ENCODE measurements around the gene SLC25A21.
"Not testable (repeated sequence)": the region's sequence is repeated elsewhere in the genome, so short reads cannot be mapped to it uniquely, and the experiment has no call there.

Gene SLC25A21

DNA sequence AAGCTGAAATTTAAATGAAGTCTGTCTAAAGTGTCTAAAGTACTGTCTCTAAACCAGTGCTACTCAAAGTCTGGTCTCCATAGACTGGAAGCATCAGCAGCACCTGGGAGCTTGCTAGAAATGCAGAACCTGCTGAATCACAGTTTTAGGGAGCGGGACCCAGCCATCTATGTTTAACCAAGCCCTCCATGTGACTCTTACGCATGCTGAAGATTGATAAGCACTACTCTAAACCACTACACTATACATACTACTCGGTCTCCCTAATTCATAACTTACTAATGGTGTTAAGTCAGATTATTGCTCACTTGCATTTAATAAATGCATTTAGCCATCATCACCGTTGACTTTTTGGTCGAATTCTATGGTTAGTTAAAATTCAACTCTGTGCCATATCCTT lies 88.8 kb downstream of the SLC25A21 start:
- DNase-seq: no peak

DNA sequence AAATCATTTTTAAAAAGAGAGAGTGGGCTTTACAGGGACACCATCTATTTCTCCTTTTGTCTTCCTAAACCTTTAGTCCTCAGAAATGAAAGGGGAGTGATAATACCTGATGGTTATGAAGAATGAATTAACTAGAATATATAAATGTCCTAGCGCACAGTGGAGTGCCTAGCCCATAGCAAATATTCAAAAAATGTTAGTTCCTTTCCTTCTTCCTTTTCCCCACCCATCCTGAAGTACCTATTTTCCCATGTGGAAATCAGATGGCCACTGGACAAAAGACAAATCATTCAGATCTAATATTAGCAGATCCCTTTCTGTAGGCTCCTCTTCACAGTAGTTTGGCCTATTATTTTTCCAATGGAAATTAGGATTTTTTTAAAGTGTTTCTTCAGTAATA lies 90.0 kb downstream of the SLC25A21 start:
- no peak for DNase-seq

DNA sequence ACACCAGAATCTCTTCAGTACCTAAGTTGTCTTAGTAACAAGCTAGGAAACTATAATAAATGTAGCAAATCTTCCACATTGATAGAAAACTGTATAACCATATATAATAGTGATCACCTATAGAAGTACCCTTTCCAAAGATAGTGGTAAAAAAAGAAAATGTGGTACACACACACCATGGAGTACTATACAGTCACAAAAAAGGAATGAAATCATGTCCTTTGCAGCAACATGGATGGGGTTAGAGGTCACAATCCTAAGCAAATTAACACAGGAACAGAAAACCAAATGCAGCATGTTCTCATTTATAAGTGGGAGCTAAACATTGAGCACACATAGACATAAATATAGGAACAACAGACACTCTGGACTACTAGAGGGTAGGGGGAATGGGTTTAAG lies 90.5 kb downstream of the SLC25A21 start:
- DNase-seq: no peak

DNA sequence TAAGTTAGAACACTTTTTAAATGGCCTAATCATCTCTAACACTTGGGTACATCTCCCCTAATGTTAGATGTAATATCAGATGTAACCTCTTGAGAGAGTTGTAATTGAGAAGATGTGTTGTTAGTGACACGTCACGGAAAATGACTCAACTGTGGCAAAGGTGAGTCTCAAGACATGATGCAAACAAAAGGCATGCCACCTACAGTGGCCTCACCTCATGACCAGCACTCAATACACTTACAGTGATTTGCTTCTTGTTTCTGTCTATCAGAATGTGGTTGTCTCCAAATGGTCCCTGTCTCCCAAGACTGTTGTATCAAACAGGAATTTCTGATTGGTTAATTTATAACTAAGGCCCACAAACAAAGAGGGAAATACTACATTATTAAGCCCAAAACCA lies 91.2 kb downstream of the SLC25A21 start:
- no peak for DNase-seq

DNA sequence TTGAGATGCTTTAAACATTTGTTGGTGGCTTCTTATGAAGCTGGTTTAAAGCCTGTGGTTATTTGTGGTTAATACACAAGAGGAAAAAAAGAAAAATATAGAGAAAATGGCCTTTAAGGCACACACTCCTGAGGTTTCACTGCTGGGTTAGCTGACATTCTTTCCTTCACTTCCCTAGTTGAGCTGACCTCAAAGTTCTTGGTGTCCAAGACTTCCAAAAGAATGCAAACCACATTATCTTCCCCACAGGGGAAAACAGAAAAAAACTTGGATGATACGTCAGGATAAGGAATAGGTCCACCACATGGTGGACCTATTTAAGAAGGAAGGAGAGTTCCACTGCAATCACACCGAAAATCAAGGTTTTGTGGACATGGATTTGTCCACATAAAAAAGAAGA lies 94.3 kb downstream of the SLC25A21 start:
- DNase-seq: no peak

DNA sequence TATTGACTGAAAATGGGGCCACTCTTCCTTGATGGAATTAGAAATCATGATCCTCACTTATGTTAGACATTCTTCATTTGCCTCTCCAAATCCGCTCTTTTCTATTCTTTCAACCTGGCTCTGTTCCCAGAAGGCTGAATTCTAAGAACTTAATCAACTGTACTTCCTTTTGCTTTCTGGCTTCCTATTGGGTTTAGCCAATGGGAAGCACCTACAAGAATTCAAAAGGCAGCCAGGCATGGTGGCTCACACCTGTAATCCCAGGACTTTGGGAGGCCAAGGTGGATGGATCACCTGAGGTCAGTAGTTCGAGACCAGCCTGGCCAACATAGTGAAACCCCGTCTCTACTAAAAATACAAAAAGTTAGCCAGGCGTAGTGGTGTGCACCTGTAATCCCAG lies 98.1 kb downstream of the SLC25A21 start:
- not testable (repeated sequence) for DNase-seq

DNA sequence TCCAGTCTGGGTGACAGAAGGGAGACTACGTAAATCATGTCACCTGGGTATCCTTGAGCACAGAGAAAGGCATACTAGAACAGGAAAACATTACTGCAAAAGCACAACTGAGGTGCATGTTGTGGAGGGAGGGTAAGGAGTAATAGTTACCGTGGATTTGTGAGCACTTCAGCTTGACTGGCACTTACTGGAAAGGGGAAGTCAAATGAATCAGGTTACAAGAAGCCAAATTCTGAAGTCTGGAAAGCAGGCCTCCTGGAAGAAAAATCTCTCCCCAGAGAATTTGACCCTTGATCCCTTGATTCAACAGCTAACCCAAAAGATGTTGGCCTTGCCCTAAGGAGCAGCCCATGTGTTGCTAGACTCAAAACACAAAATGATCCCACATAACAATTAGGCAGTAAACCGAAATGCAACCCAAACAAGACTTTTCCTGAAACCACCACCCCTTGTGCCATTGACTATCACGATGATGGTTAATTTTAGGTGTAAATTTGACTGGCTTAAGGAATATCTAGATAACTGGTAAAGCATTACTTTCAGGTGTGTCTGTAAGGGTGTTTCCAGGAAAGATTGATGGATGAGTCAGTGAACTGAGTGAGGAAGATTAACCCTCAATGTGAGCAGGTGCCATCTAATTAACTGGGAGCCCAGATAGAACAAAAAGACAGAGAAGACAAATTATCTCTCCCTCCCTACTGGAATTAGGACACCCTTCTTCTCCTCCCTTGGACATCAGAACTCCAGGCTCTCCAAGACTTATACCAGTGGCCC lies 108.8 kb downstream of the SLC25A21 start:
- DNase-seq: no peak

DNA sequence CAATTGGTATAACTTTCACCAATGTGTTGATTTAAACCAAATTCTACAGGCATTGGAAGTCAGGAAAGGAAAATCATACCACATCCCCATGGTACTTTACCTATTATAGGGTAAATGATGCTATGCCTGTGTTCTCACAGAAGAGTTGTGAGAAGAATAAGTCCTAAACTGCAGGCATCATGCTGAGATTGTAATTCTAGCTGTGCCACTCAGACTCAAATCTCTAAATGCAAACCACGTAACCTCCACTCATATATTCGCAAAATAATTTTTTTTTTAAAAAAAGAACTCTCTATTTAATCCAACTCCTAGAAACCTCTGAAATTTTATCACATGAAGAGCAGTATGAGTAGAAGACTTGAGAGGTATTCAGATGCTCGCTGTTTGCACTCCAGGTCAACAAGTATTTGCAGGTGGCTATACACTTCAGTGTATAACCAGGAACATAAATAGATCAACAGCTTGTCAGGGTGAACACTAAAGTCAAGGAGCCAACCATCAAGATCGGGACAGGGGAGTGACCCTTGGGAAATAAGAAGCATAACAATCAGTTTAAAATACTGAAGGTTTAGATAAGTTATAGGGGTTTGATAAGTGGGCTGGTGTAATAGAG lies 110.1 kb downstream of the SLC25A21 start:
- DNase-seq: no peak

DNA sequence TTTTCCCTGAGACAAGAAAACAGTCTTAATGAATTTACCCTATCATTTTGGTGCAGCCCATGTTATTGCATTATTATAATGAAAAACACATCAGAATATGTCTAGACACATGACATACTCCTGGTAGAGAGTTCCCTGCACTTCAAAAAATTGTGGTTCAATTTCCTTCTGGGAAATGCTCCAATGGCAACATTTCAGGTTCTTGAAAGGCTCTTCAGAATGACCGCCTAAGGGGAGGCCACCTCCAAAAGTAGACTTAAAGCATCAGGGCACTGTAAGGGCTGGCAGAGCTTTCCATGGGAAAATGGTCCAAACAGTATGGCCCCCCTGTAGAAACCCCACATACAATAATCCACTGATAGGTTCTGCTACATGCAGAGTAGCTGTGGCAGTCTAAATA lies 110.7 kb downstream of the SLC25A21 start:
- no peak for DNase-seq

DNA sequence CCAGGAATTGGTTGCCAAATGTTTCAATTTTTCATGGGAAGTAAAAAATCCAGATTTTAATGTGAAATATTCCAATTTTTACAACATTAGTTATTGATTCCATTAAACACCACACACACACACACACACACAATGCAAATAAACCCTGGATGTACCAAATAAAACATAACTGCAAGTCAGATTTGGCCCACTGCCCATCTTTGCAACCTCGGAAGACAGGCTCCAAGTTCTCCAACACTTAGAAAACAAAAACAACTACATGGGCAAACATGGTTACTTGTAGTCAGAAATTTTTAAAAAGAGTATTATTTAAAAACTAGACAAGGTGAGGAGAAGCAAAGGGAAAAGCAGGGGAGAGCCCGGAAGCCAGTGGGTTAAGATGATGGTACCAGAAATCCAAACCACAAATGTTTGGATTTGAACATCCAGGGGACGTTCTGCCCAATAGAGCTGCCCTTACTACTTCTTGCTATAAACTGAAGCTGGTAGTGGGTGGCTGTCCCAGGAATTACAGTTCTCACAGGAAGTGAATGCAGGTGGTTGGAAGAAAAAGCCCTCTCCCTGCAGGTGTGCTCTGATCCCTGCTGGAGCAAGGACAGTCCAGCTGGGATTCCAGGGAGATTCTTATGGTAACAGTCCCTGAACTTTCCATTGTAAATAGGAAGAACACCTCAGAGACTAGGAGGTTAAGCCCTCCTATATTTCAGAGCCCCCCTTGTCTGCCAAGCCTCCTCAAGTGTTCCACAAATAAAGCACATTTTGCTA lies 111.7 kb downstream of the SLC25A21 start:
- DNase-seq: no peak

DNA sequence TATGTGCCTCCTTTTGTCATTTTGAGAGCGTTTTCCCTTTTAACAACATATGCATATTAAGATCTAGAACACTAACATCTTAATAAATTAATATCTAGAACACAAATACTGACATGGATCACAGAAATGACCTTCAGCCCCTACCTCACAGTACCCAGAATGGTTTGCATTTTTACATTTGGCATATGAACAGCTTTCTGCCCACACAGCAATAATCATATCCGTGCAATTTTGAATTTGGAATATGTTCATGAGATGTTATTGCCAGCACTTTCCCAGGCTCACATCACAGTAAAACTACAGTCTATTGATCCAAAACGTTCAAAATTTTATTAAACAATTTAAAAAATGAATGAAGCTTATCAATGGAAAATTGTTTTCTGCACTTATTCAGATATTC lies 114.6 kb downstream of the SLC25A21 start:
- DNase-seq: no peak

DNA sequence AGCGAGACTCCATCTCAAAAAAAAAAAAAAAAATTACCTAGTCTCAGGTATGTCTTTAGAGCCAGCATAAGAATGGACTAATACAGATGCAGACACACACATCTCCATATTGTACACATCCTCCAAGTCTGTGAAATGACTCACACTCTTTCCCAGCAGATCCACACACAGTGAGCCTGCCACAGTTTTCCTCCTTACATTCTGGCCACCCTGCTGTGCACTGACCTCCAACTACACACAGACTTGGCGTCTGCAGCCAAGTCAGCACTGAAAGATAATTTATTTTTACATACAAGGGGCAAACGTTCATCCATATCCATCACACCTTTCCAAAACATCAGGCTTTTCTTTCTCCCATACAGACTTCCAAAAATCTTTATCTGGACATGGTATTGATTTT lies 115.9 kb downstream of the SLC25A21 start:
- no peak for DNase-seq

DNA sequence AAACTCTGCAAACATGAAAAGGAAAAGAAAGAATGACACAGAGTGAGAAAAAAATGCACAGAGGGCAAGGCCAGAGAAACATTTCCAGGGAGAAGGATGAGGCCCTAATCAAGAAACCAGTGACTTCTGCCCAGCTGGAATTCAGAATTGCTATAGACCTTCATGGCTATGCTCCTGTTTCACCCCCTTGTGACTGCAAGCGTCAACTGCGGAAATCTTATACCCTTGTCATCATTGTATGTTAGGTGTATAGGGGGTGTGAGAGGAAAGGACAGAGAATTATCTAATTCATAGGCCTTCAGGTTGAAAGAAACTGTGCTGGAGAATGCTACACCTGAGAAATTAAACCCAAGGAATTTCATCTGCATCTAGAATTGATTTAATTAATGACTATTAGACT lies 117.5 kb downstream of the SLC25A21 start:
- no peak for DNase-seq

DNA sequence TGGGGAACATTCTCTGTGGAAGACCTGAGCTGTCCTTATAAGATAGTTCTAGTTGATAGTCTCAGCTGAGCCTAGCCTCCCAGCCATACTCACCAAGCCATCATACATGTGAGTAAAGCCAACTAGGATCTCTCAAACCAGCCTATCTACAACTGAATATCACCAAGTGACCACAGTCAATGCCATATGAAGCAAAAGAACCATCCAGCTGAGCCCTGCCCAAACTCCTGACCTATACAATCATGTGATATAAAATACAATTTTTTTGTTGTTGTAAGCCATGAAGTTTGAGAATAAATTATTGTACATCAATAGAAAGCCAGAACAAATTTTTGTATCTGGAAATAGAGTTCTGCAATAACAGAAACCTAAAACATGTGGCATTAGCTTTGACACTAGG lies 118.3 kb downstream of the SLC25A21 start:
- no peak for DNase-seq

DNA sequence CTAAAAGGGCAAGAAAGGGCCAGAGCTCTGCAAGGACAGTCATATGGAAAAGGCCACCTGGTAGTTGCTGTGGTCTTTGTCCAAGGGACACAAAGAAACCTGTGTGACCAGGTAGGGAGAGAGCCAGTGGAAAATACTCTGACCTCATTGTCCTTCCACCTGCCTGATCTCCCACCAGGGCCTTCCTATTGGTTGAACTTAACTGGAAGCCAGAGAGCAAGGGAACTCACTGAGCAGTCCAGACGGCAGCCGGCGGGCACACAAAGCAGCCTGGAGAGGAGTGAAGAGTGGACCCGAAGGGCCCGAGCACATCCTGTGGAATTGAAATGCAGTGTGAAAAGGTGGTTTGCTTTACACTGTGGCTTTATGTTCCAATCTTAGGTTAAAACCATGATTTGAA lies 120.7 kb downstream of the SLC25A21 start:
- no peak for DNase-seq

DNA sequence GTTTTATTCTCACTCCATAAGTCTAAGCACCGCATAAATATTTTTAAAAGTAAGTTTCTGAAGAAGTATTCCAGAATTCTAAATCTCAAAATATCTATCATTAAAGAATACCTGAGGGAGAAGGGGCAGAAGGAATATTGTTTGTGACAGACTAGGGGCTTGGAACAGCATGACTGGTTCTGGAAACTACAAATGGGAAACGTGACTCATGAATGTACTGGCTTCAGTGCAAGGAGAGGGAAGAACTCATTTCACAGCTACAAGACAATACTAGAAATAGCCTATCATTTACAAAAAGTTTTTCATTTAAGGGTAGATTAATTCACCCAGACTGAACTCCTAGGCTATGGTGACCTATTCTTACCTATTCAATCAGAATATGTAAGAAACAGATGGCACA lies 121.3 kb downstream of the SLC25A21 start:
- no peak for DNase-seq

DNA sequence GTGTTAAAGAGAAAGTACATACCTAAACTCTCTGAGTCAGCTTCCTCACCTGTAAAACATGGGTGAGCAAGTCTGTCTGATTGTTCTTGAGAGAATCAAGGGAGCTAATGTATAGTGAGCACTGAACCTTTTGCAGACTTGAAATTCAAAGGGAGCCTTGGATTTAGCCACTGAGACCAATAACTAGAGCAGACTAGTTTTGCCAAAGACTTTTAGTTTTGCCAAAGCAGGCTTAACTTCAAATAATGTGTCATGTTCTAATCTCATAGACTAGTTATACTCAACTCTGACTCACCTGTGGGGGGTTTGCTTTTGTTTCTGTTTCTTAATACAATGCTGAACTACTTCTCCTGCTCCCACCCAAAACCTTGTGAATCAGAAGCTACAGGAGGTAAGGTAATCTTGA lies 123.7 kb downstream of the SLC25A21 start:
- DNase-seq: no peak

DNA sequence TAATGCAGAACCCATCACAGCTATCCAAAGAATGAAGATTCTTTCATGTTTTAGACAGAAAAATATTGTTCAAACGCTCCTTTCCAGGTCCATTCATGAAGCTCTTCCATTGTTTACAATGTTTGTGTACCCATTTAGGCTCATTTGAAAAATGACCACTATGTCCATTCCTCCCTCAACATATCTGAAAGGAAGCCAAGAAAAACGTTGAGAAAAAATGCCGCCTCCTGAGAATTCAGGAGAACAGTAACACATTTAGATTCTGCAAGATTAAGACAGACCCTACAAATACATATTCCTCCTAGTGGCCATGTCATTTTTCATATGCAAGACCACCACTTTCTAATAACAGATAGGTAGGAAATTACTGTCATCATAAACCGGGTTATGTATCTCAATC lies 124.4 kb downstream of the SLC25A21 start:
- no peak for DNase-seq

DNA sequence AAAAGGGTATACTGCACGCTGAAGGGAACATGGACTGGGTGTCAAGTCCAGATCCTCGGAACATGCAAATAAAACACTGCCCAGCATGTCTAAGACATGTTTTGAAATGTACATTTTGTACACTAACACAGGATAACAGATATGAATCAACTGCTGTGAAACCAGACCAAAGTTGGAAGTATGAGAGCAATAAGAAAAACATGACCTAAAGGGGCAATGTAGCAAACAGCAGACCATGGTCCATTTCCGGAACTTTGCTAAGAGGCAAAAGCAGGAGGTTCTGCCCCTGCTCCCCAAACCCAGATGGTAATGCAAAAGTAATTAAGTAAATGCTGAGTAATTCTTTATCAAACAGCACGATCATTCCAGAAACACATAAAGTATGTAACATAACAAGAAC lies 125.2 kb downstream of the SLC25A21 start:
- DNase-seq: no peak

DNA sequence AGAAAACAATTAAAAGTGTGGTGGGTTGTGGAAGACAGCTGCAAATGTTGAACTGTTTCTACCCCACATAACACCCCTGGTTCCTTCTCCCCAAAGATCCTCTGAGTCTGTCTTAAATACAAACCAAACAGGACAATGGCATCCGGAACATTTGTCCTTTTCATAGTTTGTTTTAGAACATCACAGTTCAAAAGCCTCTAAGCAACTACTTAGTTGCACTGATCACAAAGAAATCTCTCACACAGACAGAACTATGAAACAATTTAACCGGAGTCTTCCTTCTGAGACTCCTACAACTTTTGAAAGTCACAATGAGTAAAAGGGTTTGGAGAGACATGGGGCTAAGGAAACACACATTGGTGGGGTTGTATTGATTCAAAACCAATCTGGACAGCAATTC lies 125.6 kb downstream of the SLC25A21 start:
- DNase-seq: no peak

DNA sequence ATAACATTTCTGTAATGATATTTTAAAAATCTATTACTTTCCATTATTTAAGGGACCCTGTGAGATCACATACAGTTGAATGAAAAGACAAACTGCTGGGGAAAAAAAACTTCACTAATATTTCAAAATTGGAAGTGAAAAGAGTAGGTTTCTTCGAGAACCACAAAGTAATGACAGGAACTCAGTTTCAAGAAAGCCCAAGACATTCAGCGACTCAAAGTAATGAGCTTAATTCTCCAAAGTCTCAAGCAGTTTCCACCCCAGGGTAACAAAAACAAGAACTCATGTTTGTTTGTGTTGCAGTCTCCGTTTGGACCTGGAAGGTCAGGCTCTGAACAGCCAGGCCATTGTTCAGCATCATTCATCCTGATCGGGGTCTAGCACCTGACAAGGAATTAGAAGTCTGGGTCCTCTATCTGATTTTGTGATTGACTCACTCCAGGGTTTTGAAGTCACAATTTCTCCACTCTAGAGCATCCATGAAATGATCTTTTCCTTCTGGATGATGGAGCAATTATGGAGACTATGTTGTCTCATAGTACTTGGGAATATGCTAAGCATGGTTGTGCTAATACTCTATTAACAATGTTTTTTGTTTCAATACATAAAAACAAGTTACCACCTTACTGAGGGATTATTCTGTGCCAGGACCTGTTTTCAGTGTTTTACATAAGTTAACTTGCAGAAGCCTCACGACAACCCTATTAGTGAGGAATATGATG lies 126.9 kb downstream of the SLC25A21 start:
- DNase-seq: no peak

DNA sequence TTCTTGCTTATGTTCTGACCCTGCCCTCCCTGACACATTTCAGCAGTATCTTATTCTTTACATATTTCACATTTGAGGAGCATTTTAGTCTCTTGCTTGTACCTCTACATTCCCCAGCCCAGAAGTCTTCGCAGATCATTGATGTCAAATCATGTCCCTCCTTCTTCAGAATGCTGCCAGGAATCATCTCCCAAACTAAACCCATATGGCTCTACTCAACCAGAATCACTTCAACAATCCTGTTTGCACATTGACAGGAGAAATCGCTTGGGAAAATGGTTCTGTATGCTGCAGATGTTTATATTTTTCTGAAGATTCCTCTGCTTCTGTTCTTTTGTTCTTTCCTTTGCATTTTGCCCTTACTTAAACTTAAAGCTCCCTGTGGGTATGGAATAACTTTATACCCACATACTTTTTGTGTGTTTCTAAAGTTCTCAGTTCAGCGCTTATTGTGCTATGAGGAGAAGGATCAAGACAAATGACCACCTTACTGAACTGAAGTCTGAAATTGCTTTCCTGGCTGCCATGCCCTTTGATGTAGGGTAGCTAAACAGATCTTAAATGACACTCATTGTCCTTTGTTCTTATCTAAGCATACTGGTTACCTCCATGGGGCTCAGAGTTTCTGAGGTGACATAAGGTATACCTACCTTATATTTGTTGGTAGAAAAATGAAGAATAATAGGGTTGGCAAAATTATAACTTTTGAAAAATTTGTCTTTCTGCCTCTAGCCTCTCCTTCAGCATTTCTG lies 134.6 kb downstream of the SLC25A21 start:
- DNase-seq: no peak

Measured in CD4-positive, alpha-beta T cell treated with Interleukin-4 for 1 hour (primary cell).